HG03520 (cell line): ENCODE measurements around the gene GSE1.

Experiments
- ATAC-seq: cut with Tn5 transposase; IDR thresholded peaks from one replicate; pipeline ENCODE4 v1.9.1; 2021; ENCODE audit warnings: mild to moderate bottlenecking, moderate library complexity; ENCODE audit not compliant: unreplicated experiment

The GSE1 gene

GRCh38 chr16:85696781-85697180, 83.7 kb downstream of the GSE1 start:
- no peak for ATAC-seq

GRCh38 chr16:85697431-85697830, 84.3 kb downstream of the GSE1 start:
- no peak for ATAC-seq

- no peak for ATAC-seq
These were observed 85.4 kb downstream of the GSE1 start for GRCh38 chr16:85698459-85698891.

- no peak for ATAC-seq
These were observed 85.9 kb downstream of the GSE1 start for GRCh38 chr16:85698935-85699558.

- no peak for ATAC-seq
These were observed 86.5 kb downstream of the GSE1 start for GRCh38 chr16:85699628-85700027.

- no peak for ATAC-seq
These were observed 90.9 kb downstream of the GSE1 start for GRCh38 chr16:85704011-85704410.

GRCh38 chr16:85704900-85705846, 92.1 kb downstream of the GSE1 start:
- ATAC-seq = no peak

DNA sequence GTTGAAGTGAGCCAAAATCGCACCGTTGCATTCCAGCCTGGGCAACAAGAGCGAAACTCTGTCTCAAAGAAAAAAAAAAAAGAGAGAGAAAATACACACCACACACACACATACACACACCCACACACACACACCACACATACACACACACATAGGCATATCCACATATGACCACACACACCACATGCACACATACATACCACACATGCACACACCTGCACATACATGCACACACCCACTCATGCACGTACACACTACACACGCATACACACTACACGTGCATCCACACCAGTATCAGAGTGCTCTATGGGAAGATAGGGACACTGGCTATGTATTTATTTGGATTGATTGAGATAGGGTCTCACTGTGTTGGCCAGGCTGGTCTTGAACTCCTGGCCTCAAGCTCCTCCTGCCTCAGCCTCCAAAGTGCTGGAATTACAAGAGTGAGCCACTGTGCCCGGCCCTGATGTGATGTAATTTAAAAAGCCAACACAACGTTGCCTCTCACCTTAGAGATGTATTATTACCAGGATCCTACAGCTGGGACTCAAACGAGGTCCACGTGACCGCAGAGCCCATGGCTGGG, 93.4 kb downstream of the GSE1 start:
- ATAC-seq = no peak

DNA sequence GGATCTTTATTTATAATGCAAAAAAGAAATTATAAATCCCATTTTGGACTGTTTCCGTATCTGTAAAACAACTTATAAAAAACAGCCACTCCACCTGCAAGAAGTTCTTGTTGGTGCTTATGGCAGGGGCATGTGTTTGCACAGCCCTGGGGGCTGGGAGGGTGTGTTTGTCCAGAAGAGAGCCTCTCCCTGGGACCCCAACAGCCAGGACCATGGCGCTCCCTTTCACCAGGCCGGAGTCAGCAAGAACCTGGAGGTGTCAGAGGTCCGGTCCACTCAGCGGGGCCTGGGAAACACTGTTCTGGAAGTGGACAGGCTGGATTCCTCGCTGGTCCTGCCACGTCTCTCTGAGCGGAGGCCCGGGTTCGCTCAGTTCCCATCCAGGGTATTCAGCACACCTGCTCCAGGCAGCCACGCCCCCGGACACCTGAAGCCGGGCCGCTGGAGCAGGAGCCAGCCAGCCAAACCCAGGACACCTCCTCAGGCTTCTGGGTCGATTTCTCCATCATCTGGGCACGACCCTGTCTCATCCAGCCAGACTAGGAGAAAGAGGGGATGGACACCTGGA, 94.5 kb downstream of the GSE1 start:
- no peak for ATAC-seq

GRCh38 chr16:85708338-85708737, 95.2 kb downstream of the GSE1 start:
- no peak for ATAC-seq

- no peak for ATAC-seq
These were observed 96.9 kb downstream of the GSE1 start for GRCh38 chr16:85709766-85710585.

- ATAC-seq = no peak
These were observed 97.6 kb downstream of the GSE1 start for GRCh38 chr16:85710732-85711131.

DNA sequence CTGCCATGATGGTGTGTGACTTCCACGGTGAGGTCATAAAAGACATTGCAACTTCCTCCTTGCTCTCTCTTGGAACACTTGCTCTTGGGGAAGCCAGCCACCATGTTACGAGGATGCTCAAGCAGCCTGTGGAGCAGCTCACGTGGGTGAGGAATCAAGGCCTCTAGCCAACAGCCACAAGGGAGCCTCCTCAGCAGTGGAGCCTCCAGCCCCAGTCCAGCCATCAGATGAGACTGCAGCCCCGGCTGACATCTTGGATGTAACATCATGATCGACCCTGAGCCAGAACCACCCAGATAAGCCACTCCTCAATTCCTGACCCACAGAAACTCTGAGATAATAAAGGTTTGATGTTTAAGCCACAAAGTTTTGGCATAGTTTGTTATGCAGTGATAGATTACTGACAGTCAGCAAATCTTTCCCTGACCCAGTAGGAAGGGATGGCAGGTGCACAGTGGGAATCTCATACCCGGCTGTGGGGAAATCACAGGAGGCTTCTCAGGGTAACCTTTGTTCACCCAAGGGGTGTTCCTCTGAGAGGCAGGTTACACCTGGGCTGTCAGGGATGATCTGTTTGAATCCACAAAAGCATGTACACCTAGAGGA, 99.0 kb downstream of the GSE1 start:
- no peak for ATAC-seq

DNA sequence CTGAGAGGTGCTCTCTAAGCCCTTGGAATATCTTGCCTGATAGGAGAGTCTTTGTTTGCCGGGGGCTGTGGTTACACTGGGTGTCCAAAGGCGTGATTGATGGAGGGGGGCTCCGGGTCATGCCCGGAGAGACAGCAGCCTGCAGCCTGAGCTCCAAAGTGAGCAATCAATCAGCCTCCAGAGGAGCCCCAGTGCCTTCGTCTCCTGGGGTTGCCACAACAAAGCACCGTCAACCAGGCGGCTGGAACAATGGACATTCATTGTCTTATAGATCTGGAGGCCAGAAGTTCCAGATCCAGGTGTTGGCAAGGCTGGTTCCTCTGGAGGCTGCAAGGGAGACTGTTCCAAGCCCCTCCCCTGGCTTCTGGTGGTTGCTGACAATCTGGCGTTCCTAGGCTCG, 99.7 kb downstream of the GSE1 start:
- no peak for ATAC-seq

DNA sequence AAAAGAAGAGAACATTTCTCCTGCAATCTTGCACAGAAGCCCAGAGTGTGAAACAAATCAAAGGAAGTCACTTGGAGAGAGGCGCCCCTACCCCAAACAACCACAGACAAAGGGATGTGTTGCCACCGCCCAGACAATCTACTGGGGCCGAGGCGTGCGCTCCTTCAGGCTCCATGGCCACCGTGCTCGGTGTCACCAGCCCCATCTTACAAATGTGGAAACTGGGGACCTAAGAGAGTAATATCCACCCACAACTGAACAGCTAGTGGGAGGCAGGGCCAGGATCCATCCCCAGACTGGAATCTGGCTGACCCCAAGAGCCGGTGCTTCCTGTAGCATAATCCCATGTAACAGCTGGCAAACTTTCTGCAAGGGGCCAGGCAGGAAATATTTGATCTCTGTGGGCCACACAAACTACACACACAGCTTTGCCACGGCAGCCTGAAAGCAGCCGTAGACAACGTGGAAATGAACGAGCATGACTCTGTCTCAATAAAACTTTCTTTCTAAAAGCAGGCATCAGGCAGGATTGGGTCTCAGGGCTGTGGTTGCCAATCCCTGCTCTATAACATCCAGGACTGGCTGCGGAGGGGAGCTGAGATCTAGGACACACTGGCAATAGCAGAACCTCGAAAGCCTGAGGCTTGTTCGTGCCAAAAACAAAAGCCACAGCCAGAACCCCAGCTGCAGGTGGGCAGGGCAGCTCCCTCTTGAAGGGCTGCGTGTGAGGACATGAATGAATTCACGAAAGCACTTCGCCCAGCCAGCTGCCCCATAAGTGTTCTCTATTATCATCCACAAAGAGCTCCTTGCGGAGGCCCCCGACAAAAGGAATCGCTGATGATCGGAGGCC, 102.3 kb downstream of the GSE1 start:
- ATAC-seq = no peak

- no peak for ATAC-seq
These were observed 103.0 kb downstream of the GSE1 start for GRCh38 chr16:85716022-85716679.

DNA sequence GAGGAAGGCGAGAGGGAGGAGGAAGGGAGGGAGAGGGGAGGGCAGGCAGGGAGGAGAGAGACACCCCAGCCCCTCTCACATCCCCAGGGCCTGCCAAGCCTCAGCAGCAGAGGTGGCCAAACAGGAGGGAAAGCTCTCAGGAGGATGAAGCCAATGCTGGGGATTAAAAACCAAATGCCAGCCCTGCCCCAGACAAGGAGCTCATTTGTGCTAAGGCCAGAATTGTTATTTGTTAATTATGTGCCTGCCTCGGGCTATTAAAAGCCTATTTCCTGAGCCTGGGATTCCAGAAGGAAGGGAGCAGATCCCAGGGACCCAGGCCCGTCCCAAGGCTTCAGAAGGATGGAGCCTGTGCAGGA, 103.5 kb downstream of the GSE1 start:
- no peak for ATAC-seq

GRCh38 chr16:85717393-85718152, 104.5 kb downstream of the GSE1 start:
- no peak for ATAC-seq
